ENCODE results near the gene ZCCHC13. TPM values are rescaled to one million over a fixed set of nuclear protein-coding genes. Genes with fewer than 3 reads are reported as not detected.
"Not testable (repeated sequence)": the region's sequence is repeated elsewhere in the genome, so short reads cannot be mapped to it uniquely, and the experiment has no call there.

ZCCHC13 gene
- total RNA-seq, 4 donors from 2014 or later, result not detected

- TF ChIP-seq POLR2AphosphoS5 (IDR thresholded peaks at IDR 0.05), result no peak
- no peak for TF ChIP-seq POLR2A (IDR thresholded peaks at IDR 0.05)
- no peak for TF ChIP-seq CTCF (IDR thresholded peaks at IDR 0.05)
- no peak for TF ChIP-seq EP300 (IDR thresholded peaks at IDR 0.05)
- WGBS, 2 donors (ENCODE audit: low coverage in 1 of 2), result 80% methylated on average over 2 of the region's 27 CpGs; no CpG with 5 or more reads in 1 of the 2 donors
- H3K9me3 ChIP-seq, result no peaks in the 10 kb centered on the region
- H3K4me1 ChIP-seq, result no peaks in the 10 kb centered on the region
- no peak for ATAC-seq
- H3K36me3 ChIP-seq, result no peaks in the 10 kb centered on the region
- no peaks in the 10 kb centered on the region for H3K27me3 ChIP-seq
- no peak overlapping the region for H3K27ac ChIP-seq
- H3K4me3 ChIP-seq, result no peak overlapping the region
Observed at GRCh38 chrX:74321191-74321590, 17.2 kb downstream of the ZCCHC13 start.

GRCh38 chrX:74324131-74324530 lies 20.2 kb downstream of the ZCCHC13 start:
- TF ChIP-seq POLR2AphosphoS5 (IDR thresholded peaks at IDR 0.05) (no peak), EP300 (IDR thresholded peaks at IDR 0.05) (no peak), CTCF (IDR thresholded peaks at IDR 0.05) (no peak), POLR2A (IDR thresholded peaks at IDR 0.05) (no peak)
- H3K9me3 ChIP-seq, result no peaks in the 10 kb centered on the region
- no peaks in the 10 kb centered on the region for H3K4me1 ChIP-seq
- WGBS, 2 donors (ENCODE audit: low coverage in 1 of 2), result 73% methylated on average over 3 of the region's 5 CpGs; no CpG with 5 or more reads in 1 of the 2 donors
- no peak overlapping the region for H3K27ac ChIP-seq
- no peak overlapping the region for H3K4me3 ChIP-seq
- H3K27me3 ChIP-seq, result no peaks in the 10 kb centered on the region
- no peak for ATAC-seq
- H3K36me3 ChIP-seq, result no peaks in the 10 kb centered on the region

- TF ChIP-seq CTCF (IDR thresholded peaks at IDR 0.05) (no peak), EP300 (IDR thresholded peaks at IDR 0.05) (no peak), POLR2AphosphoS5 (IDR thresholded peaks at IDR 0.05) (no peak), POLR2A (IDR thresholded peaks at IDR 0.05) (no peak)
- Histone ChIP-seq H3K36me3 (no peaks in the 10 kb centered on the region), H3K27ac (no peak overlapping the region), H3K9me3 (no peaks in the 10 kb centered on the region), H3K4me1 (no peaks in the 10 kb centered on the region), H3K4me3 (no peak overlapping the region), H3K27me3 (no peaks in the 10 kb centered on the region)
- WGBS, 2 donors (ENCODE audit: low coverage in 1 of 2), result no CpG with 5 or more reads among the region's 9 CpGs
- no peak for ATAC-seq
Observed at GRCh38 chrX:74325130-74326059, 21.4 kb downstream of the ZCCHC13 start.

GRCh38 chrX:74338852-74339251 lies 34.9 kb downstream of the ZCCHC13 start:
- no peaks in the 10 kb centered on the region for H3K9me3 ChIP-seq
- TF ChIP-seq POLR2A (IDR thresholded peaks at IDR 0.05) (no peak), POLR2AphosphoS5 (IDR thresholded peaks at IDR 0.05) (no peak), CTCF (IDR thresholded peaks at IDR 0.05) (no peak), EP300 (IDR thresholded peaks at IDR 0.05) (no peak)
- H3K27me3 ChIP-seq, result no peaks in the 10 kb centered on the region
- no peak for ATAC-seq
- no peaks in the 10 kb centered on the region for H3K36me3 ChIP-seq
- no peaks in the 10 kb centered on the region for H3K4me1 ChIP-seq
- no peak overlapping the region for H3K4me3 ChIP-seq
- no peak overlapping the region for H3K27ac ChIP-seq

- no peak overlapping the region for H3K27ac ChIP-seq
- no peaks in the 10 kb centered on the region for H3K4me1 ChIP-seq
- TF ChIP-seq EP300 (IDR thresholded peaks at IDR 0.05), result no peak
- TF ChIP-seq CTCF (IDR thresholded peaks at IDR 0.05), result no peak
- no peak for TF ChIP-seq POLR2A (IDR thresholded peaks at IDR 0.05)
- TF ChIP-seq POLR2AphosphoS5 (IDR thresholded peaks at IDR 0.05), result no peak
- H3K36me3 ChIP-seq, result no peaks in the 10 kb centered on the region
- H3K27me3 ChIP-seq, result no peaks in the 10 kb centered on the region
- no peaks in the 10 kb centered on the region for H3K9me3 ChIP-seq
- H3K4me3 ChIP-seq, result no peak overlapping the region
- no peak for ATAC-seq
Observed at GRCh38 chrX:74340051-74340450, 36.1 kb downstream of the ZCCHC13 start.

- not testable (repeated sequence) for H3K4me1 ChIP-seq, H3K36me3 ChIP-seq, H3K27ac ChIP-seq, H3K9me3 ChIP-seq, H3K4me3 ChIP-seq, ATAC-seq, H3K27me3 ChIP-seq
- 82% methylated on average over 2 of the region's 5 CpGs; no CpG with 5 or more reads in 1 of the 2 donors for WGBS, 2 donors (ENCODE audit: low coverage in 1 of 2)
Observed at GRCh38 chrX:74342211-74342610, 38.2 kb downstream of the ZCCHC13 start.
